ENCODE results near the gene PKN1.
A peak's percentile ranks its signal among the peaks of the same experiment; 100 is the strongest.

Gene PKN1

DNA sequence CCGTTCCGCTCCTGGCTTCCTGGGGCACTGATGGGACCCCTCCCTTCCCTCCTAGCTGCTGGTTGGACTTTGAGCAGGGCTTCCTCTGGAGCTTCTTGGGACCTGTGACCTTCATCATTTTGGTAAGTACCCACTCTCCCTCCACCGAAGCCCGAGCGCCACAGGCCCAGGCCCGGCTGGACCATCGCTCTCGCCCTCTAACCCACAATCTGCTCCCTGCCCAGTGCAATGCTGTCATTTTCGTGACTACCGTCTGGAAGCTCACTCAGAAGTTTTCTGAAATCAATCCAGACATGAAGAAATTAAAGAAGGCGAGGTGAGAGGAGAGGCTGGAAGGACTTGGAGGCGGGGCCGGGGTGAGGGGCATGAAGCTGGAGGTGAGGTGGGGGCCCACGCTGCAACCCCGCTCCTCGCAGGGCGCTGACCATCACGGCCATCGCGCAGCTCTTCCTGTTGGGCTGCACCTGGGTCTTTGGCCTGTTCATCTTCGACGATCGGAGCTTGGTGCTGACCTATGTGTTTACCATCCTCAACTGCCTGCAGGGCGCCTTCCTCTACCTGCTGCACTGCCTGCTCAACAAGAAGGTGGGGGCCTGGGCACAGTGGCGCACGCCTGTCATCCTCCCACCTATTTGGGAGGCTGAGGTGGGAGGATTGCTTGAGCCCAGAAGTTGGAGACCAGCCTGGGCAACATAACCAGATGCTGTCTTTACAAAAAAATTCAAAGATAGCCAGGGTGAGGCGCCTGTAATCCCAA is 26.3 kb upstream of the PKN1 start:
- no peak for DNase-seq

- DNase-seq: no peak
Measured at GRCh38 chr19:14407605-14408484, 25.3 kb upstream of the PKN1 start.

DNA sequence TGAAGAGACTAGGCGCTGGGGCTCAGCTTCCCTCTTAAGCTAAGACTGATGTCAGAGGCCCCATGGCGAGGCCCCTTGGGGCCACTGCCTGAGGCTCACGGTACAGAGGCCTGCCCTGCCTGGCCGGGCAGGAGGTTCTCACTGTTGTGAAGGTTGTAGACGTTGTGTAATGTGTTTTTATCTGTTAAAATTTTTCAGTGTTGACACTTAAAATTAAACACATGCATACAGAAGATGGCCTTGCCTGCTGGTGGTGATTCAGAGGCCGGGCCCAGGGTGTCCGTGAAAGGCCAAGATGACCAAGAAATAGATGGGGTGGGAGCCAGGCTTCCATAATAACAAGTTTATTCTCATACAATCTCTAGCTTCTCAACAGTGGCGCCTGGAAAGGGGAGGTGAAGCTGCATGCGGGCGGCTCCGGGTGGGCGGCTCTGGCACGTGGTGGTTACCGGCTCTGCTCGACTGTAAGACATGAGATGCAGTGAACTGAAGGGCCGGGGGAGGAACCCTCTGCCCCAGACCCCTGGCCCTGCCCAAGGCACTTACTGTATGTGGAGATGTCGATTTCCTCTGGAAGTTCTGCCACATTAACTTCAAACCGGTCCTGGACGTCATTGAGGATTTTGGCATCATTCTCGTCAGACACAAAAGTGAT is 24.5 kb upstream of the PKN1 start:
- no peak for DNase-seq

GRCh38 chr19:14409146-14410023 is 23.7 kb upstream of the PKN1 start:
- DNase-seq: no peak

DNA sequence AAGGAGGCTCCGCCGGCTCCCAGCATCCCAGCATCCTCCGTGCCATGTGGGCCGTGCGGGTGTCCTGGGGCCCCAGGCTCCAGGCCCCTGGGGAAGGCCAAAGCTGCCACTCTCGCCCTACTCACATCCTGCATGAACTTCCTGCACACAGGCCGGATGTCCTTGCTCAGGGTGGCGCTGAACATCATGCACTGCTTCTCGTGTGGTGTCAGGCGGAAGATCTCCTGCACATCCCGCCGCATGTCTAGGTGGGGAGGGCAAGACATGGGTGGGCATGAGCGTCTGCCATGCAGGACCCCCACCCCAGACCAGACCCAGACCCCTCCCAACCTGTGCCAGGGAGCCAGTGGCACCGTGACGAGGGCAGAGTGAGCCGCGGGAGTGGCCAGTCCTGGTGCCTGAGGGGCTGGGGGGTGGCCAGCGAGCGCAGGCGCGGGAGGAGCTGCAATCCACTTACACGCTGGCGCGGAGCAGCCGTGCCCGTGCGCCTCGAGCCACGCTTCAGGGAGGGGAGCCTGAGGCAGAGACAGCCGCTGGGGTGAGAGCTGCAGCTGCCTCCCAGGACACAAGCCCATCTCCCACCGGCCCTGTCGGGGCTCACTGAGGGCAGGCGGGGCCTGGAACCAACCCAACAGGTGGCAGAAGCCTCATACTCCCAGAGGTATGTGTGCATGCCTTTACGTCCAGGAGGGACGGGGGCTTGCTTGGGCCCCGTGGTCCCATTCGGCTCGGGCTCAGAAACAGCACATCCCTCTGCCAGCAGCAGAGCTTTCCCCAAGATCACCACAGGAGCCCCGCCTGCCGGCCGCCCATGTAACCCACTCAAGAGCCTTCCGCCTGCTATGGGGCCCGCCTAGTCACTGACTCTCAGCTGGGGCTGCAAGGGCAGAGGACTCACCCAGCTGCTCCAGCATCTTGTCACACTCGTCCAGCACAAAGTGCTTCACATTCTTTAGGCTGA is 22.7 kb upstream of the PKN1 start:
- no peak for DNase-seq

GRCh38 chr19:14411161-14411937 is 21.8 kb upstream of the PKN1 start:
- peak in 1 of 2 experiments; percentile 44 for DNase-seq

- DNase-seq: no peak
Measured at GRCh38 chr19:14411938-14412245, 21.2 kb upstream of the PKN1 start.

- DNase-seq: no peak
Measured at GRCh38 chr19:14412324-14412995, 20.6 kb upstream of the PKN1 start.

GRCh38 chr19:14412996-14413692 is 20.0 kb upstream of the PKN1 start:
- DNase-seq: no peak

DNA sequence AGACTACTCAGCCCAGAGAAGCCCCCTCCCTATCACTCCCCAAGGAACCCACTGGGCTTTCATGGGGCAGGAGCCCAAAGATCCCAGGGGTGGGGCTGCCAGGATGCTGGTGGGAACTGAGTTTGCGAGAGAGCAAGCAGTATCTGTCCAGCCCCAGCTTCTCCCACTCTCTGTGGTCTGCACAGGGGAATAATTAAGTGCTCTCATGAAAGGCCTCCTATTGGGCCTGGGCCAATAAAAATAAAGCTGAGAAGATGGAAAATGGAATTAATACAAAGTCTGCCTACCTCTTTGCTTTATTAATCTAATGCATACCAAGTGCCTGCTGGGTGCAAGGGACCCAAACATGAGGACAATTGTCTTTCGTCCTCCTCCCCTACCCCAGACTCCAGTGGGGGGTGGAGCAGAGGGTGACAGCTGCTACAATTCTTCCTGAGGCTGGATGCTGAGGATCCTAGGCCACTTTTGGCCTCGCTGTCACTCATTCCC is 19.4 kb upstream of the PKN1 start:
- DNase-seq: no peak

- no peak for DNase-seq
Measured at GRCh38 chr19:14414926-14415690, 18.0 kb upstream of the PKN1 start.

GRCh38 chr19:14416817-14417231 is 16.3 kb upstream of the PKN1 start:
- no peak for DNase-seq

GRCh38 chr19:14418856-14419105 is 14.3 kb upstream of the PKN1 start:
- no peak for DNase-seq

DNA sequence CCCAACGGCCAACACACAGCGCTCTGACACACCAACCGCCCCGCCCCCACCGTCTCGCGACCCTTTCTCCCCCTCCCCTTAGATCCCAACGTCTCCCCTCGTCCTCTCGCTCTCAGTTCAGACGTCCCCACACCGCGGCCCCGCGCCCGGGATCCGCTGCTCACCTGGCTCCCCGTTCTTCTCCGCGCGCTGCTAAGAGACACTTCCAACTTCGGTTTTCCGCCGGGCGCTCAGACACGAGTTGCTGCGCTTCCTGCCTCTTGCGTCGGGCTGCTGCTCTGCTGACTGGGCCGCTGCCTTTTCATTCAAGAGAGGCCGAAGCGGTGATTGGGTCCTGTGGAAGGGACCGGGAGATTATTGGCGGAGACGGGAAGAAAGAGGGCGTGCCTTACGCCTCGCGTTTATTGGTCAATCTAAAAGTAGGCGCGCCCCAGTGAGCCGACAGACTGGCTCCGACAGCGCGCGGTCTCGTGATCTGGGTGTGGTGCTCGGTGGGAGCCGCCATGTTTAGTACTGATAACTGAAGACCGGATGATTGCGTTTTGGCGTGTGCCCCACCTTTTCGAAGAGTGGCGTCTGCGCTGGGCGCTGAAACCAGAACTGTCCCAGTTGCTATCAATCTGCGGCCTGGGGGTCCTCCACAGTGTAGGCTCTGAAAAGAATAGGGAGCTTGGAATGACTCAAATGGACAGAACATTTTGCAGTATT is 13.8 kb upstream of the PKN1 start, which contains the start of gene DDX39A:
Gene DDX39A (minus strand): TSS at position 236 of the 708 bp plus-strand sequence. CDS start 6,121 bp downstream, outside the sequence.
- DNase-seq: peak; percentile 97 to 98

DNA sequence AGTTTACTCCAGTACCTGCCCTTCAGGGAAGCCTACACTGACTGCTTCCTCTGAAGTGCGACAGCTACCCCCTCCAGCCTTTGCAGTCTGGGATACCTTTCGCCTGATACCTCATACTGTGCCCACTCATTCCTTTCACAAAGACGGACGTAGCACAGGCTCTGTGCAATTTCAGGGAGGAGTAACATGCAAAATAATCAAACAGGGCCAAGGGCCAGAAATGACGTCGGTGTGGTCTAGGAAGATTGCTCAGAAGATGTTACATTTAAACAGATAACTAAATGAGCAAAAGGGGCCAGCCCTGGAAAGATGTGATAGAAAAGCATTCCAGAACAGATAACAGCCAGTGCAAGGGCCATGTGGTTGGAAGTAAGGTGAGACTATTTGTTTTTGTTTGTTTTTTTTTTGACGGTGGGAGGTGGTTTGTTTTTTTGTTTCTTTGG is 7.4 kb upstream of the PKN1 start:
- DNase-seq: no peak

DNA sequence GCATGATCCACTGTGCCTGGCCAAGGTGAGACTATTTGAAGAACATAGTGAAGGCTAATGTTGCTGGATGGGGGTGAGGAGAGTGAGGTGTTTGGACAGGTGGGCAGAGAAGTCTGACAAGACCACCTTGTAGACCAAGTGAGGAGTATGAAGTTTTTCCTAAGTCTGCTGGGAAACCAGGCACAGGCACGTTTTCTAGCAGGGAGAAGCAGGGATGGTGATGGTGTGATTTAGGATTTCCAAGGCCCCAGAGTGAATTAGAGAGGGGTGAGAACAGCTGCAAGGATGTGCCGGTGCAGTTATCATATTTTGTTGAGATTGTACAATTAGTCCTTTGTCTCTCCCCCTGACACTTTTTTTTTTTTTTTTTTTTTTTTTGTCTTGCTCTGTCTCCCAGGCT is 5.6 kb upstream of the PKN1 start:
- DNase-seq: no peak

DNA sequence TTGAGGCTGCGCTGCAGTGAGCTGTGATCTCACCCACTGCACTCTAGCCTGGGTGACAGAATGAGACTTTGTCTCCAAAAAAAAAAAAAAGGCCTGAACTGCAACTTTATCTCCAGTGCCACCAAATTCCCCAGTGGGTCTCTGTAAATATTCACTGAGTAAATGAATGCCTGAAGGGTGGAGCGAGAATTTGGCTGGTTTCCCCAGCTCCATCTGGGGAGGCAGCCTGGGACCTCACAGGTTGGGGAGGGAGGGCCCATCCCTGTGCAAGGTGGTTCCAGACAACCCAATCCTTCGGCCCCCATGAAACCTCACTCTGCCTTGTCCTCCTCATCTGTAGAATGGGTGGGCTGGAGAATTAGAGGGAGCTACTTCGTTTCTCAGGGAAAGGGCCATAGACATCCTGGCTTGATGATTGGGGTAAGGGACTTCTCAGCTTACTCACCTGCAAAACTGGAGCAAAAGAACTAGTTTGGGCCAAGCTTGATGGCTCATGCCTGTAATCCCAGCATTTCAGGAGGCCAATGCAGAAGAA is 4.2 kb upstream of the PKN1 start:
- no peak for DNase-seq

DNA sequence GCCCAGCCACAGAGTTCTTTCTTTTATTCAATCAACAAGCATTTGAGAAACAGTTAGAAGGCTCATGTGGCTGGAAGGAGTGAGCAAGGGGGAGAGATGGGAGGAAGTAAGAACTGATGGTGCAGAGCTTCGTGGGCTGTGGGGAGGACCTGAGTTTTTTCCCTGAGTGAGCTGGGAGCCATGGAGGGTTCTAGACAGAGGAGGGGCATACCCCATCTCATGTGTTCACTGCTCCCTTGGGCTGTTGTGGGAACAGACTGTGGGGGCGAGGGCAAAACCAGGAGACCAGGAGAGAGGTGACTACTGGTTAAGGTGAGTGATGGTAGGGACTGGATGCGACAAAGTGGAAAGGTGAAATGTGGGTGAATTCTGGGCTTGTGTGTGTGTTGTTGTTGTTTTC is 2.4 kb upstream of the PKN1 start:
- DNase-seq: no peak

Measured in NCI-H526 (cell line).